Mucosa of stomach (tissue), 1 donor: Measurements from ENCODE around the gene ACSL4.

Experiments
- H3K27me3 ChIP-seq: one replicate; pipeline ENCODE4 v1.7.0; 2013; ENCODE audit warnings: mild to moderate bottlenecking, low read length; ENCODE audit not compliant: control insufficient read depth, insufficient read depth
- H3K36me3 ChIP-seq: one replicate; pipeline ENCODE4 v1.7.0; 2013; ENCODE audit warnings: low read length; ENCODE audit not compliant: control insufficient read depth, insufficient read depth
- H3K4me1 ChIP-seq: one replicate; pipeline ENCODE4 v1.7.0; 2013; ENCODE audit warnings: mild to moderate bottlenecking, low read length; ENCODE audit not compliant: control insufficient read depth, insufficient read depth
- H3K4me3 ChIP-seq: one replicate; pipeline ENCODE4 v1.7.0; 2013; ENCODE audit warnings: low read length
- H3K9ac ChIP-seq: one replicate; pipeline ENCODE4 v1.7.0; 2013; ENCODE audit warnings: mild to moderate bottlenecking, low read length, moderate library complexity
- H3K9me3 ChIP-seq: one replicate; pipeline ENCODE4 v1.7.0; 2013; ENCODE audit warnings: mild to moderate bottlenecking, low read length, moderate library complexity; ENCODE audit not compliant: control insufficient read depth
- donor health status: Pancreatic carcinoma.

ACSL4 gene

GRCh38 chrX:109623997-109624396 is 109.1 kb downstream of the ACSL4 start:
- no peak overlapping the region for H3K9ac ChIP-seq
- H3K4me1 ChIP-seq, result no peaks in the 10 kb centered on the region
- H3K27me3 ChIP-seq, result no peaks in the 10 kb centered on the region
- H3K36me3 ChIP-seq, result no peaks in the 10 kb centered on the region
- H3K9me3 ChIP-seq, result no peaks in the 10 kb centered on the region
- no peak overlapping the region for H3K4me3 ChIP-seq

- Histone ChIP-seq H3K9ac (no peak overlapping the region), H3K36me3 (no peaks in the 10 kb centered on the region), H3K27me3 (no peaks in the 10 kb centered on the region), H3K4me1 (no peaks in the 10 kb centered on the region), H3K9me3 (no peaks in the 10 kb centered on the region), H3K4me3 (no peak overlapping the region)
Measured at GRCh38 chrX:109622270-109622669, 110.8 kb downstream of the ACSL4 start.

GRCh38 chrX:109619771-109620170 is 113.3 kb downstream of the ACSL4 start:
- H3K9ac ChIP-seq, result no peak overlapping the region
- no peaks in the 10 kb centered on the region for H3K4me1 ChIP-seq
- H3K36me3 ChIP-seq, result no peaks in the 10 kb centered on the region
- no peaks in the 10 kb centered on the region for H3K9me3 ChIP-seq
- H3K27me3 ChIP-seq, result no peaks in the 10 kb centered on the region
- no peak overlapping the region for H3K4me3 ChIP-seq

GRCh38 chrX:109614951-109615350 is 118.1 kb downstream of the ACSL4 start:
- H3K4me3 ChIP-seq, result no peak overlapping the region
- H3K9ac ChIP-seq, result no peak overlapping the region
- H3K36me3 ChIP-seq, result no peaks in the 10 kb centered on the region
- H3K27me3 ChIP-seq, result no peaks in the 10 kb centered on the region
- no peaks in the 10 kb centered on the region for H3K9me3 ChIP-seq
- no peaks in the 10 kb centered on the region for H3K4me1 ChIP-seq

GRCh38 chrX:109601486-109601885 is 131.6 kb downstream of the ACSL4 start:
- Histone ChIP-seq H3K9ac (no peak overlapping the region), H3K4me1 (no peaks in the 10 kb centered on the region), H3K36me3 (no peaks in the 10 kb centered on the region), H3K9me3 (no peaks in the 10 kb centered on the region), H3K4me3 (no peak overlapping the region), H3K27me3 (peaks cover 2% of the 10 kb centered on the region)

- Histone ChIP-seq H3K4me3 (no peak overlapping the region), H3K27me3 (peaks cover 2% of the 10 kb centered on the region), H3K4me1 (no peaks in the 10 kb centered on the region), H3K9ac (no peak overlapping the region), H3K9me3 (no peaks in the 10 kb centered on the region), H3K36me3 (no peaks in the 10 kb centered on the region)
Measured at GRCh38 chrX:109600237-109600651, 132.8 kb downstream of the ACSL4 start.

- H3K36me3 ChIP-seq, result no peaks in the 10 kb centered on the region
- no peaks in the 10 kb centered on the region for H3K9me3 ChIP-seq
- no peak overlapping the region for H3K4me3 ChIP-seq
- no peaks in the 10 kb centered on the region for H3K4me1 ChIP-seq
- H3K9ac ChIP-seq, result no peak overlapping the region
- H3K27me3 ChIP-seq, result no peaks in the 10 kb centered on the region
Measured at GRCh38 chrX:109596015-109596414, 137.0 kb downstream of the ACSL4 start.
